Testis (tissue), 3 donors: ENCODE measurements around the gene DACT3. TPM values are rescaled to one million over a fixed set of nuclear protein-coding genes. Genes with fewer than 3 reads are reported as not detected.

Experiments
- DNase-seq: peaks from one replicate; pipeline ENCODE4 v3.0.0-alpha.2; 2019
- H3K27ac ChIP-seq, 2 donors: fragments of 200-600 bp; sonication (generic); one replicate each; pipeline ENCODE4 v1.5.1; 2019
- H3K27me3 ChIP-seq: fragments of 200-600 bp; sonication (generic); one replicate; pipeline ENCODE4 v1.5.1; 2019
- H3K36me3 ChIP-seq: fragments of 200-600 bp; sonication (generic); one replicate; pipeline ENCODE4 v1.5.1; 2017; ENCODE audit warnings: low read depth; ENCODE audit errors: missing control alignments
- H3K4me1 ChIP-seq: fragments of 200-600 bp; sonication (generic); one replicate; pipeline ENCODE4 v1.5.1; 2019
- H3K4me3 ChIP-seq, 2 donors: fragments of 200-600 bp; sonication (generic); one replicate each; pipeline ENCODE4 v1.5.1; 2017 to 2019
- H3K9me3 ChIP-seq: fragments of 200-600 bp; sonication (generic); one replicate; pipeline ENCODE4 v1.5.1; 2017
- CTCF ChIP-seq, 3 experiments: fragments of 450-650 bp in 2 of 3; fragments of 200-600 bp in 1 of 3; sonication (generic) in 1 of 3; IDR thresholded peaks; one replicate each; pipeline ENCODE4 v1.5.1; 2016 to 2019; ENCODE audit warnings: antibody characterized with exemption in 3 of 3, mild to moderate bottlenecking in 2 of 3, moderate library complexity in 1 of 3
- POLR2A ChIP-seq: fragments of 450-650 bp; IDR thresholded peaks from one replicate; pipeline ENCODE4 v1.6.1; 2017; ENCODE audit warnings: antibody characterized with exemption, mild to moderate bottlenecking, moderate library complexity
- WGBS, 2 donors: methylation state at CpG; one replicate each; pipeline ENCODE4 v1.1.5; 2018; 5-methylcytosine and 5-hydroxymethylcytosine counted together
- intact Hi-C: fragments of 100-400 bp; cut with DNase I; formaldehyde crosslinking; loops from one replicate; pipeline ENCODE4 v1.15.1; 2023; ENCODE audit warnings: low total_unique reads
- polyA plus RNA-seq: library from polyadenylated mRNA; stranded (reverse); fragments of 350-450 nt; fragmentation: Illumina TruSeq; extraction: RNeasy Lipid Tissue Mini Kit (QIAGEN cat#74804); gene quantifications from one replicate; pipeline ENCODE4 v1.2.3, GENCODE V29; 2014; ENCODE audit warnings: low read depth, low replicate concordance; ENCODE audit not compliant: insufficient read depth
- total RNA-seq, 2 donors: library from RNA; depleted of rRNA; stranded (reverse); fragments of >200 nt; gene quantifications; one replicate each; pipeline ENCODE4 v1.2.3, GENCODE V29; 2016

Gene DACT3
- total and polyA plus RNA-seq, 3 donors from 2014 or later, result 17.2 to 30.6 (median 19.8) TPM

GRCh38 chr19:46670813-46671212 is 9.8 kb upstream of the DACT3 start:
- Histone ChIP-seq H3K27me3 (no peaks in the 10 kb centered on the region), H3K27ac (no peak overlapping the region), H3K9me3 (no peaks in the 10 kb centered on the region), H3K36me3 (no peaks in the 10 kb centered on the region), H3K4me1 (no peaks in the 10 kb centered on the region), H3K4me3 (no peak overlapping the region)
- DNase-seq, result no peak
- TF ChIP-seq CTCF (IDR thresholded peaks at IDR 0.05) (no peak), POLR2A (no peak)
- intact Hi-C loops, result no loop called here

GRCh38 chr19:46668662-46669061 is 7.7 kb upstream of the DACT3 start:
- H3K4me3 ChIP-seq, result no peak overlapping the region
- intact Hi-C loops, result no loop called here

GRCh38 chr19:46665072-46665471 is 4.1 kb upstream of the DACT3 start:
- intact Hi-C loops, result no loop called here
- no peaks in the 10 kb centered on the region for H3K27me3 ChIP-seq
- no peaks in the 10 kb centered on the region for H3K9me3 ChIP-seq
- H3K4me3 ChIP-seq, result no peak overlapping the region
- H3K36me3 ChIP-seq, result no peaks in the 10 kb centered on the region
- TF ChIP-seq CTCF (IDR thresholded peaks at IDR 0.05) (no peak), POLR2A (no peak)
- peaks cover 6% of the 10 kb centered on the region for H3K4me1 ChIP-seq
- 85 to 92% methylated on average over 8 of the region's 8 CpGs for WGBS, 2 donors
- H3K27ac ChIP-seq, result no peak overlapping the region
- no peak for DNase-seq

More at GRCh38 chr19:46668662-46669061, 7.7 kb upstream of the DACT3 start:
- Histone ChIP-seq H3K9me3 (no peaks in the 10 kb centered on the region), H3K4me1 (no peaks in the 10 kb centered on the region), H3K27ac (no peak overlapping the region), H3K27me3 (no peaks in the 10 kb centered on the region), H3K36me3 (no peaks in the 10 kb centered on the region)
- TF ChIP-seq CTCF (IDR thresholded peaks at IDR 0.05) (no peak), POLR2A (no peak)
- no peak for DNase-seq
- 96 to 97% methylated on average over 3 of the region's 3 CpGs for WGBS, 2 donors

GRCh38 chr19:46661735-46662592 is 982 bp upstream of the DACT3 start:
- TF ChIP-seq POLR2A, result no peak
- peak; percentile 73 to 79 (median 76) for TF ChIP-seq CTCF (IDR thresholded peaks at IDR 0.05)
- Histone ChIP-seq H3K9me3 (no peaks in the 10 kb centered on the region), H3K4me3 (peak overlapping the region; percentile 36 to 37), H3K36me3 (no peaks in the 10 kb centered on the region), H3K27ac (peak overlapping the region; percentile 60 to 85), H3K27me3 (no peaks in the 10 kb centered on the region), H3K4me1 (peaks cover 22% of the 10 kb centered on the region)
- DNase-seq, result peak; percentile 92
- 1 to 4% methylated on average over 17 to 19 of the region's 19 CpGs for WGBS, 2 donors
- intact Hi-C loops, result loop anchor here (2.0 kb wide), 1 partner anchor 49 kb away; no protein-coding TSS in a partner anchor
